Activated naive CD8-positive, alpha-beta T cell treated with anti-CD3 and anti-CD28 coated beads, Interleukin-2, amount 10 ng/mL, durations not matched to agents 7 days and 5 days (primary cell): Measurements from ENCODE around the gene IQCC. TPM values are rescaled to one million over a fixed set of nuclear protein-coding genes. Genes with fewer than 3 reads are reported as not detected.

Experiments used
- ATAC-seq: fragments of 150-1000 bp; cut with Tn5 transposase; one replicate; pipeline ENCODE4 v1.10.0; 2021; ENCODE audit warnings: low read depth, moderate library complexity
- POLR2A ChIA-PET: fragments of 350-600 bp; sonication (Branson Sonifier 250); formaldehyde crosslinking; loops from one replicate; lab custom pipeline; 2021; ENCODE audit warnings: antibody characterized with exemption; lab: Charles Lee
- DNase-seq: peaks from one replicate; pipeline ENCODE4 v3.0.0; 2021
- H3K27ac Mint-ChIP-seq: one replicate; pipeline ENCODE4 v1.8.0; 2022; ENCODE audit warnings: mild to moderate bottlenecking, mixed read lengths
- H3K27me3 Mint-ChIP-seq: one replicate; pipeline ENCODE4 v1.8.0; 2022; ENCODE audit warnings: mild to moderate bottlenecking, moderate library complexity, mixed read lengths
- H3K36me3 Mint-ChIP-seq: one replicate; pipeline ENCODE4 v1.8.0; 2021; ENCODE audit warnings: mild to moderate bottlenecking, mixed read lengths
- H3K4me1 Mint-ChIP-seq: one replicate; pipeline ENCODE4 v1.8.0; 2021; ENCODE audit warnings: mixed read lengths
- H3K4me3 Mint-ChIP-seq: one replicate; pipeline ENCODE4 v1.8.0; 2022; ENCODE audit warnings: mild to moderate bottlenecking, moderate library complexity, mixed read lengths
- H3K9me3 Mint-ChIP-seq: one replicate; pipeline ENCODE4 v1.8.0; 2021; ENCODE audit warnings: mixed read lengths
- total RNA-seq, 2 experiments: library from RNA; stranded (reverse); gene quantifications; one replicate each; pipeline ENCODE4 v1.2.3, GENCODE V29; 2021

IQCC gene
- total RNA-seq, 2 experiments from 2014 or later, result 4.9 to 6.0 TPM

- ATAC-seq, result peak; percentile 8
- POLR2A ChIA-PET, result interaction anchor here (1.0 to 16.7 kb wide), 7 partner anchors 6 to 138 kb away, joined by 3 to 183 read pairs (median 15); partner anchors contain the start of genes BSDC1, HDAC1 and LCK
- DNase-seq, result no peak
- no peaks in the 10 kb centered on the region for H3K27me3 Mint-ChIP-seq
- H3K4me3 Mint-ChIP-seq, result peak overlapping the region; percentile 87
- peak overlapping the region; percentile 91 for H3K27ac Mint-ChIP-seq
- peaks cover 41% of the 10 kb centered on the region for H3K4me1 Mint-ChIP-seq
- no peaks in the 10 kb centered on the region for H3K9me3 Mint-ChIP-seq
- peaks cover 53% of the 10 kb centered on the region for H3K36me3 Mint-ChIP-seq
These were observed 51.2 kb downstream of the IQCC start for GRCh38 chr1:32256473-32257226.

GRCh38 chr1:32257227-32257508 lies 51.7 kb downstream of the IQCC start:
- peak overlapping the region; percentile 91 for H3K27ac Mint-ChIP-seq
- DNase-seq (no peak), ATAC-seq (no peak)
- H3K4me3 Mint-ChIP-seq, result peak overlapping the region; percentile 87
- POLR2A ChIA-PET, result interaction anchor here (2.5 to 16.7 kb wide), 5 partner anchors 6 to 34 kb away, joined by 13 to 183 read pairs (median 20); partner anchors contain the start of genes HDAC1 and LCK
- no peaks in the 10 kb centered on the region for H3K9me3 Mint-ChIP-seq
- H3K4me1 Mint-ChIP-seq, result peaks cover 41% of the 10 kb centered on the region
- no peaks in the 10 kb centered on the region for H3K27me3 Mint-ChIP-seq
- H3K36me3 Mint-ChIP-seq, result peaks cover 47% of the 10 kb centered on the region

Other genes with a start within 250 kb of the IQCC start
- 100 to 1,000 TPM; 162 TPM for gene KHDRBS1, start 191.8 kb upstream of the IQCC start, total RNA-seq
- gene TMEM39B, start 132.7 kb upstream of the IQCC start, total RNA-seq, result 10 to 100 TPM; 27.1 to 28.4 TPM
- 10 to 100 TPM; 63.8 to 69.8 TPM for gene KPNA6, start 97.6 kb upstream of the IQCC start, total RNA-seq
- 10 to 100 TPM; 62.5 to 68.8 TPM for gene TXLNA, start 26.0 kb upstream of the IQCC start, total RNA-seq
- 10 to 100 TPM; 48.6 to 55.6 TPM for gene CCDC28B, start 5.1 kb upstream of the IQCC start, total RNA-seq
- gene DCDC2B, start 3.4 kb downstream of the IQCC start, total RNA-seq, result under 1 TPM; 0.17 to 0.22 TPM
- 10 to 100 TPM; 15.7 to 16.5 TPM for gene TMEM234, start 16.7 kb downstream of the IQCC start, total RNA-seq
- 100 to 1,000 TPM; 123 to 130 TPM for gene EIF3I, start 16.7 kb downstream of the IQCC start, total RNA-seq
- 1 to 10 TPM in 1 of 2 experiments, under 1 TPM in 1; 0.88 to 1.1 TPM for gene FAM167B, start 41.6 kb downstream of the IQCC start, total RNA-seq
- gene LCK, start 45.6 kb downstream of the IQCC start, total RNA-seq, result 100 to 1,000 TPM; 460 to 472 TPM
- 100 to 1,000 TPM; 195 to 197 TPM for gene HDAC1, start 86.4 kb downstream of the IQCC start, total RNA-seq
- 10 to 100 TPM; 21.7 to 22.0 TPM for gene MARCKSL1, start 130.6 kb downstream of the IQCC start, total RNA-seq
- gene FAM229A, start 156.8 kb downstream of the IQCC start, total RNA-seq, result 10 to 100 TPM; 17.4 to 17.6 TPM
- 1 to 10 TPM in 1 of 2 experiments, under 1 TPM in 1; 0.51 to 1.6 TPM for gene TSSK3, start 156.9 kb downstream of the IQCC start, total RNA-seq
- 10 to 100 TPM; 58.0 to 63.2 TPM for gene BSDC1, start 188.8 kb downstream of the IQCC start, total RNA-seq